ENCODE measurements around the gene FUNDC2. TPM values are rescaled to one million over a fixed set of nuclear protein-coding genes. Genes with fewer than 3 reads are reported as not detected.

Gene FUNDC2
- total and polyA plus RNA-seq, 10 of the 15 experiments (the other 5 are each of a cell fraction or from before 2014, with no cell fraction given), result 70.5 to 353 (median 165) TPM

DNA sequence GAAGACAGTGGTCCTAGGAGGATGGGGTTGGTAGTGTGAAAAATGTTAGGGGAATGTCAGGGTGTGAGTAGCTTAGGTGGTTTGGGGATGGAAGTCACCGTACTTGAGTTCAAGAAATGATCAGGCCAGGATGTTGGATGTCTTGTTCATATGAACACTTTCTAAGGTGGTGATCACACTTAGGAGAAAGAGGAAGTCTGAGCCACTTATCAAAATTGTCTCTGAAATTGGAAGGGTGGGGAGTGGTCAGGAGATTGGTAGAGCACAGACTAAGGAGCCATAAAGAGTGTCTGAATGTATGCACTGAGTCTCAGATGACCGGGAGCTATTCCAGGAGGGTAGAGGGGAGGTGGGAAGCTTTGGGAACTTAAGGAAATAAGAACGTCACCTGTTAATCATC, 27.0 kb downstream of the FUNDC2 start:
- POLR2A ChIA-PET, result no interaction called here
- 42% methylated on average over 3 of the region's 3 CpGs for WGBS (ENCODE audit: insufficient coverage, insufficient replicate concordance, low lambda C conversion rate, missing lambda C conversion rate)

DNA sequence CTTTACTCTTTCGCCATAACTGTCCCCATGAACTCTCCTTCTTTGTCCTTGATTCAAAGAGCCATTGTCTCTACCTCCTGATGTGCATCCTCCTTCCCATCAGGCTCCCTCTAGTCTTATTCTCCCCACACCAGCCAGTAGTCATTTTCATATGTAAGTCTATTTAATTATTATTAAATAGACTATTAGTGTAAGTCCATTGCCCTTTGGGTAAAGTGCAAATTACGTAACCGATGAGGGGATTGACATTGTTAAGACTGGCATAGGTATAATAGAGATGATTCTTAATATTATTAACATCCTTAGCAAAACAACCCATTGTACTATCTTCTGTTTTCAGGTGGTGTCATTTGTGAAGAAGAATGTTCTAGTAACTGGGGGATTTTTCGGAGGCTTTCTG, 27.6 kb downstream of the FUNDC2 start:
- H3K27ac ChIP-seq (ENCODE audit: control insufficient read depth, insufficient read depth), result no peak overlapping the region
- ChIA-PET RAD21 (ENCODE audit: unreplicated experiment) (no interaction called here), POLR2A (no interaction called here), SMC1A (ENCODE audit: uncharacterized antibody, unreplicated experiment) (interaction anchor here (0.8 to 5.2 kb wide), 2 partner anchors 69 to 74 kb away, joined by 3 to 145 read pairs; no protein-coding TSS in a partner anchor), CTCF (interaction anchor here (6.4 kb wide), 1 partner anchor 70 kb away, joined by 181 read pairs; no protein-coding TSS in a partner anchor)
- no peak overlapping the region for H3K4me2 ChIP-seq (ENCODE audit: control insufficient read depth, insufficient read depth)
- ATAC-seq (no peak), FAIRE-seq (no peak), DNase-seq (ENCODE audit: low read depth, low spot score) (no peak)
- no peaks in the 10 kb centered on the region; a peak in 2 of 4 replicates for H3K36me3 ChIP-seq (ENCODE audit: control insufficient read depth in 2 of 2, insufficient read depth in 2 of 2, low read length in 1 of 2)
- intact Hi-C loops (cut with micrococcal nuclease; ENCODE audit: unreplicated experiment), result no loop called here
- WGBS (ENCODE audit: insufficient coverage, insufficient replicate concordance, low lambda C conversion rate, missing lambda C conversion rate), result 47% methylated on average over 4 of the region's 4 CpGs
- H3K9me3 ChIP-seq (replicated peaks; ENCODE audit: control insufficient read depth, insufficient read depth, low read length), result no peaks in the 10 kb centered on the region
- H3K4me1 ChIP-seq (ENCODE audit: control insufficient read depth, insufficient read depth, low read length), result no peaks in the 10 kb centered on the region; the same call in 1 of the 2 replicates
- H2AFZ ChIP-seq (ENCODE audit: control insufficient read depth, low read depth, low read length), result no peak overlapping the region
- H3K4me3 ChIP-seq, result no peak overlapping the region
- H3K27me3 ChIP-seq (replicated peaks in 1 of 2; ENCODE audit: control insufficient read depth in 2 of 2, insufficient read depth in 2 of 2, low read length in 1 of 2), result no peaks in the 10 kb centered on the region
- BruUV-seq (replicated peaks), result no TSS peak
- H3K79me2 ChIP-seq (ENCODE audit: control insufficient read depth, insufficient read depth, low read length), result no peaks in the 10 kb centered on the region
- H4K20me1 ChIP-seq (ENCODE audit: control insufficient read depth, insufficient read depth), result no peaks in the 10 kb centered on the region
- in situ Hi-C loops (cut with MboI), result no loop called here
- H3K9ac ChIP-seq (ENCODE audit: control insufficient read depth, insufficient read depth, low read length), result no peak overlapping the region
- TF ChIP-seq TBL1XR1 (IDR thresholded peaks at IDR 0.05; ENCODE audit: low read depth, low read length), result no peak
- no peak for TF ChIP-seq NFYB (IDR thresholded peaks at IDR 0.05; ENCODE audit: insufficient read depth, low read depth, low read length)
- TF ChIP-seq CHD2 (IDR thresholded peaks at IDR 0.05; ENCODE audit: borderline replicate concordance, low read depth, low read length), result no peak
- no peak for TF ChIP-seq POLR2A (IDR thresholded peaks at IDR 0.05; ENCODE audit: low read depth, low read length)
- no peak for TF ChIP-seq EP300 (IDR thresholded peaks at IDR 0.05; ENCODE audit: borderline replicate concordance in 1 of 2, control insufficient read depth in 1 of 2, low read depth in 2 of 2, low read length in 2 of 2)
- no peak for TF ChIP-seq SRF (IDR thresholded peaks at IDR 0.05; ENCODE audit: low read depth in 2 of 2, low read length in 2 of 2)
- TF ChIP-seq, protein P1, sequence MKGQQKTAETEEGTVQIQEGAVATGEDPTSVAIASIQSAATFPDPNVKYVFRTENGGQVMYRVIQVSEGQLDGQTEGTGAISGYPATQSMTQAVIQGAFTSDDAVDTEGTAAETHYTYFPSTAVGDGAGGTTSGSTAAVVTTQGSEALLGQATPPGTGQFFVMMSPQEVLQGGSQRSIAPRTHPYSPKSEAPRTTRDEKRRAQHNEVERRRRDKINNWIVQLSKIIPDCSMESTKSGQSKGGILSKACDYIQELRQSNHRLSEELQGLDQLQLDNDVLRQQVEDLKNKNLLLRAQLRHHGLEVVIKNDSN (IDR thresholded peaks at IDR 0.05; ENCODE audit: borderline replicate concordance, extremely low read length, insufficient read depth, low read depth, low read length), result no peak
- TF ChIP-seq, protein P2, sequence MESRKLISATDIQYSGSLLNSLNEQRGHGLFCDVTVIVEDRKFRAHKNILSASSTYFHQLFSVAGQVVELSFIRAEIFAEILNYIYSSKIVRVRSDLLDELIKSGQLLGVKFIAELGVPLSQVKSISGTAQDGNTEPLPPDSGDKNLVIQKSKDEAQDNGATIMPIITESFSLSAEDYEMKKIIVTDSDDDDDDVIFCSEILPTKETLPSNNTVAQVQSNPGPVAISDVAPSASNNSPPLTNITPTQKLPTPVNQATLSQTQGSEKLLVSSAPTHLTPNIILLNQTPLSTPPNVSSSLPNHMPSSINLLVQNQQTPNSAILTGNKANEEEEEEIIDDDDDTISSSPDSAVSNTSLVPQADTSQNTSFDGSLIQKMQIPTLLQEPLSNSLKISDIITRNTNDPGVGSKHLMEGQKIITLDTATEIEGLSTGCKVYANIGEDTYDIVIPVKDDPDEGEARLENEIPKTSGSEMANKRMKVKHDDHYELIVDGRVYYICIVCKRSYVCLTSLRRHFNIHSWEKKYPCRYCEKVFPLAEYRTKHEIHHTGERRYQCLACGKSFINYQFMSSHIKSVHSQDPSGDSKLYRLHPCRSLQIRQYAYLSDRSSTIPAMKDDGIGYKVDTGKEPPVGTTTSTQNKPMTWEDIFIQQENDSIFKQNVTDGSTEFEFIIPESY (IDR thresholded peaks at IDR 0.05), result no peak

More for the DNA sequence above, 27.0 kb downstream of the FUNDC2 start:
- Histone ChIP-seq H3K9ac (ENCODE audit: control insufficient read depth, insufficient read depth, low read length) (no peak overlapping the region), H3K79me2 (ENCODE audit: control insufficient read depth, insufficient read depth, low read length) (no peaks in the 10 kb centered on the region), H4K20me1 (ENCODE audit: control insufficient read depth, insufficient read depth) (no peaks in the 10 kb centered on the region), H3K4me2 (ENCODE audit: control insufficient read depth, insufficient read depth) (no peak overlapping the region), H3K27me3 (replicated peaks in 1 of 2; ENCODE audit: control insufficient read depth in 2 of 2, insufficient read depth in 2 of 2, low read length in 1 of 2) (no peaks in the 10 kb centered on the region), H3K27ac (ENCODE audit: control insufficient read depth, insufficient read depth) (no peak overlapping the region), H3K36me3 (ENCODE audit: control insufficient read depth in 2 of 2, insufficient read depth in 2 of 2, low read length in 1 of 2) (no peaks in the 10 kb centered on the region; a peak in 2 of 4 replicates), H3K4me3 (no peak overlapping the region), H3K9me3 (replicated peaks; ENCODE audit: control insufficient read depth, insufficient read depth, low read length) (no peaks in the 10 kb centered on the region), H2AFZ (ENCODE audit: control insufficient read depth, low read depth, low read length) (no peak overlapping the region), H3K4me1 (ENCODE audit: control insufficient read depth, insufficient read depth, low read length) (no peaks in the 10 kb centered on the region; the same call in 1 of the 2 replicates)
- BruUV-seq (replicated peaks), result no TSS peak
- FAIRE-seq, result no peak
- ChIA-PET CTCF (interaction anchor here (6.4 kb wide), 1 partner anchor 69 kb away, joined by 181 read pairs; no protein-coding TSS in a partner anchor), RAD21 (ENCODE audit: unreplicated experiment) (no interaction called here), SMC1A (ENCODE audit: uncharacterized antibody, unreplicated experiment) (interaction anchor here (0.8 kb wide), 1 partner anchor 74 kb away, joined by 3 read pairs; no protein-coding TSS in a partner anchor)
- DNase-seq (ENCODE audit: low read depth, low spot score), result no peak
- ATAC-seq, result no peak
- no peak for TF ChIP-seq WRNIP1 (IDR thresholded peaks at IDR 0.05; ENCODE audit: borderline replicate concordance, low read depth, low read length)
- TF ChIP-seq POU2F2 (IDR thresholded peaks at IDR 0.05; ENCODE audit: borderline replicate concordance, low read depth, low read length), result no peak
- TF ChIP-seq NRF1 (conservative IDR thresholded peaks at IDR 0.05; ENCODE audit: low read depth, low read length), result no peak
- no peak for TF ChIP-seq SREBF1 (IDR thresholded peaks at IDR 0.05; ENCODE audit: low read length)
- TF ChIP-seq ASH2L (IDR thresholded peaks at IDR 0.05; ENCODE audit: borderline replicate concordance, low read depth), result no peak
- TF ChIP-seq NFYA (IDR thresholded peaks at IDR 0.05; ENCODE audit: borderline replicate concordance, low read depth, low read length), result no peak
- no peak for TF ChIP-seq RELA (IDR thresholded peaks at IDR 0.05; ENCODE audit: borderline replicate concordance, partially characterized antibody)
- intact Hi-C loops (cut with micrococcal nuclease; ENCODE audit: unreplicated experiment) (no loop called here), in situ Hi-C loops (cut with MboI) (no loop called here)
